H1 (cell line): ENCODE results near the gene SPOP. TPM values are rescaled to one million over a fixed set of nuclear protein-coding genes. Genes with fewer than 3 reads are reported as not detected.

Experiments
- CBX8 ChIP-seq: fragments of 300-800, 300-1000 bp; sonication (generic); IDR thresholded peaks from 2 replicates; pipeline ENCODE4 v1.7.1; 2016; ENCODE audit warnings: low read depth, low read length, borderline replicate concordance
- PHF8 ChIP-seq: fragments of 200-600 bp; sonication (generic); conservative IDR thresholded peaks from 2 replicates; pipeline ENCODE4 v1.7.1; 2012; ENCODE audit warnings: low read depth, mild to moderate bottlenecking, inconsistent platforms, low read length, moderate library complexity
- TAF7 ChIP-seq: optimal IDR thresholded peaks from 2 replicates; pipeline ENCODE3; 2011; ENCODE audit warnings: low read depth, mild to moderate bottlenecking, inconsistent platforms, low read length, moderate library complexity, borderline replicate concordance
- polyA plus RNA-seq, 7 experiments: library from polyadenylated mRNA; depleted of rRNA in 3 of 7; stranded (reverse) in 5 of 7; unstranded in 2 of 7; fragments of >200 nt in 5 of 7; fragments of 200-250 nt in 2 of 7; gene quantifications; 1 replicate in 5 of 7; 2 replicates in 1 of 7; 4 replicates in 1 of 7; pipeline versions ENCODE4 v1.2.1 to v1.2.3, GENCODE V29; 2011 to 2013; ENCODE audit warnings: missing spikeins in 2 of 7, mixed read lengths in 2 of 7
- total RNA-seq: library from RNA; stranded (reverse); fragmentation: NEBNext Ultra II Directional; extraction: Animal tissue kit (Norgen Biotek cat#: 25700); gene quantifications from 2 replicates; pipeline ENCODE4 v1.2.1, GENCODE V29; 2021

SPOP gene
- total and polyA plus RNA-seq, 2 of the 8 experiments (the other 6 are each of a cell fraction or from before 2014, with no cell fraction given): 13.3 to 25.6 TPM

DNA sequence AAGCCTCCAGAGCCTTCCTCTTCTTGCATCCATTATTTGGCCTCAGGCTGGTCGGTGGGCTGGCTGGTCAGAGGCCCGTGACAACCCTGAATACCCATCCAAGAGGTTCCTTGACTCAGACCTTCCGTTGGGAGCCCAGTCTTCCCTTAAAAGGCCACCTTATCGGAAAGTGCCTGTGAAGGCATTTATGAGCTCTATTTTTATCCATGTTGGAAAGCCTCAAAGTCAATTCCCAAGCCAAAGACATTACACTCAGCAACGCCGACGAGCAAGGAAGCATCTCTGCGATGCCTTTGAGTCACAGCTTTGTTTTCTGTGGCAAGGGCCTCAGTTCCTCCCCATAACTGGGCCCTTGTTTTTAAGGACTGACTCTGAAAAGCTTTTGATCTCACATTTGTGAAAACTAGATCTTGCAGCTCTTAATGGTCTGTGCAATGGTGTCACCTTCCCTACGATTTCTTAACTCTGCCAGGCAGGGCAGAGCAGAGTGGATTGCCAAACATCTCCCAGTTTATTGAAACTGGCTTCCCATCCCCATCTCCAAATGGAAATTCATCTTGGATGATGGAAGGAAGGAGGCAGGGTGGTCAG, 13.3 kb upstream of the SPOP start (continued):
- TF ChIP-seq CBX8 (no peak), TAF7 (no peak), PHF8 (no peak)
